Myocyte (in vitro differentiated cells): ENCODE results near the gene ZNF248. TPM values are rescaled to one million over a fixed set of nuclear protein-coding genes. Genes with fewer than 3 reads are reported as not detected.

ENCODE experiments used
- DNase-seq: peaks from one replicate; pipeline ENCODE4 v3.0.0-alpha.2; 2012; ENCODE audit warnings: low read depth
- total RNA-seq: library from RNA; depleted of rRNA; stranded (reverse); fragments of >200 nt; gene quantifications from 2 replicates; pipeline ENCODE4 v1.2.3, GENCODE V29; 2014

ZNF248 gene
- total RNA-seq, 1 donor from 2014 or later, result 11.4 TPM

- no peak for DNase-seq
These were observed 30.6 kb downstream of the ZNF248 start for GRCh38 chr10:37826806-37827205.

- no peak for DNase-seq
These were observed 36.2 kb downstream of the ZNF248 start for GRCh38 chr10:37821237-37821636.

- DNase-seq, result no peak
These were observed 37.6 kb downstream of the ZNF248 start for GRCh38 chr10:37819797-37820196.

GRCh38 chr10:37816290-37816689 is 41.1 kb downstream of the ZNF248 start:
- DNase-seq, result peak; percentile 43

- DNase-seq, result no peak
These were observed 43.6 kb downstream of the ZNF248 start for GRCh38 chr10:37813763-37814162.

- DNase-seq, result no peak
These were observed 45.1 kb downstream of the ZNF248 start for GRCh38 chr10:37812290-37812689.

- no peak for DNase-seq
These were observed 54.1 kb downstream of the ZNF248 start for GRCh38 chr10:37803269-37803668.

GRCh38 chr10:37801557-37801956 is 55.9 kb downstream of the ZNF248 start:
- no peak for DNase-seq

- DNase-seq, result no peak
These were observed 63.0 kb downstream of the ZNF248 start for GRCh38 chr10:37794305-37794976.

GRCh38 chr10:37789590-37789989 is 67.8 kb downstream of the ZNF248 start:
- no peak for DNase-seq

GRCh38 chr10:37784678-37785077 is 72.7 kb downstream of the ZNF248 start:
- DNase-seq, result no peak

GRCh38 chr10:37780536-37780935 is 76.9 kb downstream of the ZNF248 start:
- DNase-seq, result no peak

GRCh38 chr10:37777056-37777455 is 80.4 kb downstream of the ZNF248 start:
- DNase-seq, result no peak

GRCh38 chr10:37775612-37776011 is 81.8 kb downstream of the ZNF248 start:
- no peak for DNase-seq

GRCh38 chr10:37774351-37774750 is 83.1 kb downstream of the ZNF248 start:
- DNase-seq, result no peak

- no peak for DNase-seq
These were observed 92.2 kb downstream of the ZNF248 start for GRCh38 chr10:37765216-37765615.

GRCh38 chr10:37763132-37763531 is 94.3 kb downstream of the ZNF248 start:
- DNase-seq, result no peak

GRCh38 chr10:37762287-37762686 is 95.1 kb downstream of the ZNF248 start:
- no peak for DNase-seq

- no peak for DNase-seq
These were observed 96.6 kb downstream of the ZNF248 start for GRCh38 chr10:37760817-37761216.

GRCh38 chr10:37758074-37758473 is 99.3 kb downstream of the ZNF248 start:
- no peak for DNase-seq

GRCh38 chr10:37754538-37755323 is 102.7 kb downstream of the ZNF248 start:
- peak; percentile 49 for DNase-seq

- no peak for DNase-seq
These were observed 105.0 kb downstream of the ZNF248 start for GRCh38 chr10:37752334-37752875.

GRCh38 chr10:37748170-37748569 is 109.2 kb downstream of the ZNF248 start:
- DNase-seq, result no peak
